Activated CD8-positive, alpha-beta T cell treated with anti-CD3 and anti-CD28 coated beads, Interleukin-2, amount 10 ng/mL, durations not matched to agents 7 days and 5 days (primary cell): ENCODE data around the gene DHDH. TPM values are rescaled to one million over a fixed set of nuclear protein-coding genes. Genes with fewer than 3 reads are reported as not detected.

Experiments
- ATAC-seq: fragments of 150-1000 bp; cut with Tn5 transposase; one replicate; pipeline ENCODE4 v1.10.0; 2021; ENCODE audit warnings: moderate library complexity
- CTCF ChIA-PET: fragments of 350-600 bp; sonication (Branson Sonifier 250); formaldehyde crosslinking; loops from one replicate; lab custom pipeline; 2021; ENCODE audit warnings: antibody characterized with exemption; lab: Charles Lee
- POLR2A ChIA-PET: fragments of 350-600 bp; sonication (Branson Sonifier 250); formaldehyde crosslinking; loops from one replicate; lab custom pipeline; 2021; ENCODE audit warnings: antibody characterized with exemption; lab: Charles Lee
- DNase-seq: peaks from one replicate; pipeline ENCODE4 v3.0.0-alpha.2; 2020
- H3K27ac Mint-ChIP-seq: one replicate; pipeline ENCODE4 v1.8.0; 2021; ENCODE audit warnings: mild to moderate bottlenecking, mixed read lengths
- H3K27me3 Mint-ChIP-seq: one replicate; pipeline ENCODE4 v1.8.0; 2021; ENCODE audit warnings: low read depth, mixed read lengths
- H3K36me3 Mint-ChIP-seq: one replicate; pipeline ENCODE4 v1.8.0; 2021; ENCODE audit warnings: low read depth, mixed read lengths
- H3K4me1 Mint-ChIP-seq: one replicate; pipeline ENCODE4 v1.8.0; 2021; ENCODE audit warnings: low read depth, mixed read lengths
- H3K4me3 Mint-ChIP-seq: one replicate; pipeline ENCODE4 v1.8.0; 2021; ENCODE audit warnings: mild to moderate bottlenecking, mixed read lengths
- H3K9me3 Mint-ChIP-seq: one replicate; pipeline ENCODE4 v1.8.0; 2022; ENCODE audit warnings: mixed read lengths; ENCODE audit not compliant: insufficient read depth
- total RNA-seq, 2 experiments: library from RNA; stranded (reverse); gene quantifications; one replicate each; pipeline ENCODE4 v1.2.3, GENCODE V29; 2021

DHDH gene
- total RNA-seq, 2 experiments from 2014 or later: 1.6 to 1.9 TPM

GRCh38 chr19:48928164-48929025 is 5.1 kb upstream of the DHDH start:
- H3K9me3 Mint-ChIP-seq: no peaks in the 10 kb centered on the region
- POLR2A ChIA-PET: no interaction called here
- H3K4me3 Mint-ChIP-seq: no peak overlapping the region
- H3K4me1 Mint-ChIP-seq: peaks cover 8% of the 10 kb centered on the region
- peaks cover 3% of the 10 kb centered on the region for H3K27me3 Mint-ChIP-seq
- ATAC-seq (no peak), DNase-seq (no peak)
- H3K27ac Mint-ChIP-seq: no peak overlapping the region
- CTCF ChIA-PET: no interaction called here
- peaks cover 3% of the 10 kb centered on the region for H3K36me3 Mint-ChIP-seq

GRCh38 chr19:48934837-48935236 is 1.3 kb downstream of the DHDH start:
- H3K36me3 Mint-ChIP-seq: no peaks in the 10 kb centered on the region
- no peak overlapping the region for H3K4me3 Mint-ChIP-seq
- ATAC-seq (no peak), DNase-seq (no peak)
- H3K4me1 Mint-ChIP-seq: peaks cover 14% of the 10 kb centered on the region
- POLR2A ChIA-PET: interaction anchor here (1.0 kb wide), 2 partner anchors 16 to 18 kb away, joined by 3 to 4 read pairs; no protein-coding TSS in a partner anchor
- peaks cover 3% of the 10 kb centered on the region for H3K27me3 Mint-ChIP-seq
- CTCF ChIA-PET: no interaction called here
- H3K9me3 Mint-ChIP-seq: no peaks in the 10 kb centered on the region
- no peak overlapping the region for H3K27ac Mint-ChIP-seq

GRCh38 chr19:48935864-48936263 is 2.4 kb downstream of the DHDH start:
- Mint-ChIP-seq H3K4me1 (peaks cover 14% of the 10 kb centered on the region), H3K36me3 (peaks cover under 1% of the 10 kb centered on the region), H3K27me3 (peaks cover 3% of the 10 kb centered on the region), H3K4me3 (no peak overlapping the region), H3K27ac (no peak overlapping the region), H3K9me3 (no peaks in the 10 kb centered on the region)
- ATAC-seq (no peak), DNase-seq (no peak)
- ChIA-PET POLR2A (interaction anchor here (0.9 to 1.0 kb wide), 3 partner anchors 15 to 289 kb away, joined by 3 to 4 read pairs (median 3); no protein-coding TSS in a partner anchor), CTCF (no interaction called here)

- Mint-ChIP-seq H3K27me3 (peaks cover 1% of the 10 kb centered on the region), H3K4me1 (peaks cover 10% of the 10 kb centered on the region), H3K36me3 (peaks cover 6% of the 10 kb centered on the region), H3K4me3 (no peak overlapping the region), H3K9me3 (no peaks in the 10 kb centered on the region), H3K27ac (no peak overlapping the region)
- DNase-seq (no peak), ATAC-seq (no peak)
- ChIA-PET POLR2A (no interaction called here), CTCF (no interaction called here)
Observed at GRCh38 chr19:48938256-48938655, 4.8 kb downstream of the DHDH start.

GRCh38 chr19:48940902-48941301 is 7.4 kb downstream of the DHDH start:
- no peak overlapping the region for H3K27ac Mint-ChIP-seq
- H3K27me3 Mint-ChIP-seq: no peaks in the 10 kb centered on the region
- peaks cover 6% of the 10 kb centered on the region for H3K36me3 Mint-ChIP-seq
- POLR2A ChIA-PET: interaction anchor here (0.6 kb wide), 1 partner anchor 9 kb away, joined by 6 read pairs; no protein-coding TSS in a partner anchor
- CTCF ChIA-PET: interaction anchor here (0.6 kb wide), 1 partner anchor 97 kb away, joined by 3 read pairs; no protein-coding TSS in a partner anchor
- H3K4me1 Mint-ChIP-seq: no peaks in the 10 kb centered on the region
- ATAC-seq (no peak), DNase-seq (no peak)
- no peak overlapping the region for H3K4me3 Mint-ChIP-seq
- no peaks in the 10 kb centered on the region for H3K9me3 Mint-ChIP-seq

GRCh38 chr19:48943081-48943480 is 9.6 kb downstream of the DHDH start:
- Mint-ChIP-seq H3K4me1 (no peaks in the 10 kb centered on the region), H3K9me3 (peaks cover 4% of the 10 kb centered on the region), H3K4me3 (no peak overlapping the region), H3K27me3 (no peaks in the 10 kb centered on the region), H3K27ac (no peak overlapping the region), H3K36me3 (peaks cover 6% of the 10 kb centered on the region)
- ChIA-PET POLR2A (no interaction called here), CTCF (interaction anchor here (1.0 to 1.2 kb wide), 4 partner anchors 8 to 155 kb away, joined by 3 to 5 read pairs (median 3); no protein-coding TSS in a partner anchor)
- DNase-seq (no peak), ATAC-seq (no peak)

- no peaks in the 10 kb centered on the region for H3K27me3 Mint-ChIP-seq
- ATAC-seq (no peak), DNase-seq (no peak)
- H3K4me1 Mint-ChIP-seq: no peaks in the 10 kb centered on the region
- no peak overlapping the region for H3K27ac Mint-ChIP-seq
- POLR2A ChIA-PET: interaction anchor here (1.2 kb wide), 1 partner anchor 69 kb away, joined by 3 read pairs; no protein-coding TSS in a partner anchor
- peaks cover 8% of the 10 kb centered on the region for H3K9me3 Mint-ChIP-seq
- no peak overlapping the region for H3K4me3 Mint-ChIP-seq
- peaks cover 11% of the 10 kb centered on the region for H3K36me3 Mint-ChIP-seq
- CTCF ChIA-PET: no interaction called here
Observed at GRCh38 chr19:48945415-48945814, 11.9 kb downstream of the DHDH start.

GRCh38 chr19:48945817-48946216 is 12.3 kb downstream of the DHDH start:
- Mint-ChIP-seq H3K27ac (no peak overlapping the region), H3K36me3 (peaks cover 10% of the 10 kb centered on the region), H3K4me1 (no peaks in the 10 kb centered on the region), H3K4me3 (no peak overlapping the region), H3K27me3 (no peaks in the 10 kb centered on the region), H3K9me3 (peaks cover 8% of the 10 kb centered on the region)
- ChIA-PET POLR2A (interaction anchor here (1.2 kb wide), 1 partner anchor 70 kb away, joined by 3 read pairs; no protein-coding TSS in a partner anchor), CTCF (interaction anchor here (0.8 kb wide), 1 partner anchor 27 kb away, joined by 3 read pairs; no protein-coding TSS in a partner anchor)
- DNase-seq (no peak), ATAC-seq (no peak)

- ChIA-PET CTCF (interaction anchor here (0.8 kb wide), 1 partner anchor 28 kb away, joined by 3 read pairs; no protein-coding TSS in a partner anchor), POLR2A (interaction anchor here (1.2 kb wide), 1 partner anchor 71 kb away, joined by 3 read pairs; no protein-coding TSS in a partner anchor)
- peaks cover 8% of the 10 kb centered on the region for H3K9me3 Mint-ChIP-seq
- no peak for ATAC-seq
- H3K27me3 Mint-ChIP-seq: no peaks in the 10 kb centered on the region
- H3K27ac Mint-ChIP-seq: no peak overlapping the region
- H3K4me3 Mint-ChIP-seq: no peak overlapping the region
- H3K4me1 Mint-ChIP-seq: no peaks in the 10 kb centered on the region
- H3K36me3 Mint-ChIP-seq: peaks cover 5% of the 10 kb centered on the region
- no peak for DNase-seq
Observed at GRCh38 chr19:48946463-48947257, 13.2 kb downstream of the DHDH start.

- CTCF ChIA-PET: interaction anchor here (1.0 kb wide), 1 partner anchor 24 kb away, joined by 3 read pairs; no protein-coding TSS in a partner anchor
- peaks cover 8% of the 10 kb centered on the region for H3K9me3 Mint-ChIP-seq
- POLR2A ChIA-PET: no interaction called here
Observed at GRCh38 chr19:48947258-48947542, 13.7 kb downstream of the DHDH start.

GRCh38 chr19:48950159-48950558 is 16.7 kb downstream of the DHDH start:
- H3K4me3 Mint-ChIP-seq: no peak overlapping the region
- no peaks in the 10 kb centered on the region for H3K27me3 Mint-ChIP-seq
- POLR2A ChIA-PET: no interaction called here
- H3K4me1 Mint-ChIP-seq: peaks cover 4% of the 10 kb centered on the region
- no peak for DNase-seq
- peaks cover 8% of the 10 kb centered on the region for H3K9me3 Mint-ChIP-seq
- no peak for ATAC-seq
- CTCF ChIA-PET: no interaction called here
- H3K27ac Mint-ChIP-seq: no peak overlapping the region
- H3K36me3 Mint-ChIP-seq: peaks cover 8% of the 10 kb centered on the region

More at GRCh38 chr19:48947258-48947542, 13.7 kb downstream of the DHDH start:
- peaks cover 5% of the 10 kb centered on the region for H3K36me3 Mint-ChIP-seq
- H3K4me1 Mint-ChIP-seq: no peaks in the 10 kb centered on the region
- no peak overlapping the region for H3K27ac Mint-ChIP-seq
- H3K27me3 Mint-ChIP-seq: no peaks in the 10 kb centered on the region
- no peak overlapping the region for H3K4me3 Mint-ChIP-seq
- DNase-seq (no peak), ATAC-seq (no peak)
